BE2C (cell line): ENCODE results near the gene SLC25A39.
A peak's percentile ranks its signal among the peaks of the same experiment; 100 is the strongest.

Experiments used
- DNase-seq: peaks from one replicate; pipeline ENCODE4 v3.0.0-alpha.2; 2020
- H3K27me3 ChIP-seq: fragments of 250-450 bp; sonication (Bioruptor Pico); 2 replicates; pipeline ENCODE4 v1.5.1; 2020; ENCODE audit warnings: mild to moderate bottlenecking
- H3K36me3 ChIP-seq: fragments of 250-450 bp; sonication (Bioruptor Pico); 2 replicates; pipeline ENCODE4 v1.5.1; 2020; ENCODE audit warnings: mild to moderate bottlenecking
- H3K4me1 ChIP-seq: fragments of 250-450 bp; sonication (Bioruptor Pico); 2 replicates; pipeline ENCODE4 v1.5.1; 2020
- H3K4me3 ChIP-seq: 2 replicates; pipeline ENCODE4 v1.5.1; 2011; ENCODE audit warnings: low read depth, low read length
- H3K9me3 ChIP-seq: fragments of 250-450 bp; sonication (Bioruptor Pico); 2 replicates; pipeline ENCODE4 v1.5.1; 2020
- TF ChIP-seq, protein P1 (sequence below): IDR thresholded peaks from 2 replicates; pipeline ENCODE4 v1.5.1; 2012; ENCODE audit warnings: mild to moderate bottlenecking, low read depth, low read length

Gene SLC25A39

DNA sequence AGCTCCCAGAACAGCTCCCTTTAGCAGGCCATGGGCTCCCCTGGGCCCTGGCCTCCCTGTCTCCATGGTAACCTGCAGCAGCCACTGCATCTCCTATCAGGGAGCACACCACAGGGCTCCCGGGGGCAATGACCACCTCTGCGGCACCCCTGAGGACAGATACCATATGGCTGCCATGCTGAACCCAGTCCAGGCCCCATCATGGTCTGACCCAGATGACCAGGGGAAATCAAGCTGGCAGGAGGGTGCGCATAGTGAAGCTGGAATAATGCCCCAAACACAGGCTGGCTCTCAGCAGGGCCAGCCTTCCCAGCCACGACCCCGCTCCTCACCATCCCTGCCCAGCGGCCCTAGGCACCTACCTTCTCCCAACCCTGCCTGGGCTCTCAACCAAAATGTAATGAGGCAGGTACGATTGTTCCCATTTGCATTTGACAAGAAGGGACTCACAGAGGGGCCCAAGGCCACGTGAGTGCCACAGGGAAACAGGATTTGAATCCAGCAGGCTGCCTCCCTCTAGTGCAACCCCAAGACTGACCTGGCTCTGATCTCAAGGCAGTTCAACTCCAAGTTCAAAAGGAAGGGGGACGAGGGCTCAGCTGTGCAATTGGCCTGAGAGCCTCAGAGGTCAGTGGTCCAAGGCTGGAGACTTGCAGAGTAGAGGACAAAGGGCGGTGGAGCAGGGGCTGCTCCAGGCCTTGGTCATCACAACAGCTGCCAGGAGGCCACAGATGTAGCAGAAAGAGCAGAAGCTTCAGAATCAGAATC is 13.8 kb downstream of the SLC25A39 start:
- peak overlapping the region; percentile 11; the same call in 1 of the 2 replicates for H3K4me3 ChIP-seq
- TF ChIP-seq, protein P1, sequence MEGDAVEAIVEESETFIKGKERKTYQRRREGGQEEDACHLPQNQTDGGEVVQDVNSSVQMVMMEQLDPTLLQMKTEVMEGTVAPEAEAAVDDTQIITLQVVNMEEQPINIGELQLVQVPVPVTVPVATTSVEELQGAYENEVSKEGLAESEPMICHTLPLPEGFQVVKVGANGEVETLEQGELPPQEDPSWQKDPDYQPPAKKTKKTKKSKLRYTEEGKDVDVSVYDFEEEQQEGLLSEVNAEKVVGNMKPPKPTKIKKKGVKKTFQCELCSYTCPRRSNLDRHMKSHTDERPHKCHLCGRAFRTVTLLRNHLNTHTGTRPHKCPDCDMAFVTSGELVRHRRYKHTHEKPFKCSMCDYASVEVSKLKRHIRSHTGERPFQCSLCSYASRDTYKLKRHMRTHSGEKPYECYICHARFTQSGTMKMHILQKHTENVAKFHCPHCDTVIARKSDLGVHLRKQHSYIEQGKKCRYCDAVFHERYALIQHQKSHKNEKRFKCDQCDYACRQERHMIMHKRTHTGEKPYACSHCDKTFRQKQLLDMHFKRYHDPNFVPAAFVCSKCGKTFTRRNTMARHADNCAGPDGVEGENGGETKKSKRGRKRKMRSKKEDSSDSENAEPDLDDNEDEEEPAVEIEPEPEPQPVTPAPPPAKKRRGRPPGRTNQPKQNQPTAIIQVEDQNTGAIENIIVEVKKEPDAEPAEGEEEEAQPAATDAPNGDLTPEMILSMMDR: no peak
- no peaks in the 10 kb centered on the region for H3K27me3 ChIP-seq
- DNase-seq: peak; percentile 61
- H3K9me3 ChIP-seq: no peaks in the 10 kb centered on the region
- H3K4me1 ChIP-seq: peaks cover 6% of the 10 kb centered on the region
- peaks cover 4% of the 10 kb centered on the region for H3K36me3 ChIP-seq

DNA sequence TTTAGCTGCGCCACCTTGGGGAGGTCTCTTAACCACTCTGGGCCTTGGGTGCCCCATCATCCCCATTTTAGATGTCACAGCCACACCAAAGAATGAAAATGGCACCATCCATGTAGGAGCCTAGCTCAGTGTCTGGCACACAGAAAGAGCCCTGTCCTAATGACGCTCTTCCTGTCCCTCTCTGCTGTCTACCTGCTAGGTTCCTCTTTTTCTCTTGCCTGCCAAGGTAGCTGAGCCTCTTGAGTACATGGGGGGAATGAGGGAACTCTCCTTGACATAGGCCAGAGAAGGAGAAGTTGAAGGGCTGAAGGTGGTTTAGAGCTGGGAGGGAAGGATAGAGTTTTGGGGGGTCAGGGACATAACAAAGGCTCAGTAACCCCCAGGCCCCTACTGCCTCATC is 14.4 kb downstream of the SLC25A39 start:
- DNase-seq: no peak
- TF ChIP-seq, protein P1: no peak
- H3K9me3 ChIP-seq: no peaks in the 10 kb centered on the region
- no peaks in the 10 kb centered on the region for H3K27me3 ChIP-seq
- peaks cover 6% of the 10 kb centered on the region for H3K4me1 ChIP-seq
- H3K4me3 ChIP-seq: peak overlapping the region; percentile 11; the same call in 1 of the 2 replicates
- peaks cover 2% of the 10 kb centered on the region; the same call in 1 of the 2 replicates for H3K36me3 ChIP-seq

DNA sequence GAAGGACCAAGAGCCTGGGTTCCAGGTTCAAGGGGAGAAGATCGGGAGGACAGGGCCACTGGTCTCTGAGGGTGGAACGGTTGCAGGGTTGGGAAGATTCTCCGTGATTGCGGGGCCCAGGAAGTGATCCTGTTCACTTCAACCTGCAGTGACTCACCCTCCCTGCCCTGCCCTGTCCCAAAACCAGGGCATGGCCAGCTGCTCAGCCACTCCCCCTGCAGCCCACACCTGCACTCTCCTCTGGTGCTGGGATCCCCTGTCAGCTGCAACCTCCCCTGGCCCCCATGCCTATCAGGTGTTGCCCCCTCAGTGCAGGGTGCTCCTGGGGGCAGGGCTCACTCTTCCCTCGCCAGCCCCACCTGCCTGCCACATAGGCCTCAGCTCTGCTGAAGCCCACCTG is 15.2 kb downstream of the SLC25A39 start:
- H3K27me3 ChIP-seq: no peaks in the 10 kb centered on the region
- DNase-seq: no peak
- H3K4me1 ChIP-seq: peaks cover 6% of the 10 kb centered on the region
- peak overlapping the region; percentile 67 for H3K4me3 ChIP-seq
- TF ChIP-seq, protein P1: no peak
- H3K9me3 ChIP-seq: no peaks in the 10 kb centered on the region
- peaks cover 2% of the 10 kb centered on the region; the same call in 1 of the 2 replicates for H3K36me3 ChIP-seq

DNA sequence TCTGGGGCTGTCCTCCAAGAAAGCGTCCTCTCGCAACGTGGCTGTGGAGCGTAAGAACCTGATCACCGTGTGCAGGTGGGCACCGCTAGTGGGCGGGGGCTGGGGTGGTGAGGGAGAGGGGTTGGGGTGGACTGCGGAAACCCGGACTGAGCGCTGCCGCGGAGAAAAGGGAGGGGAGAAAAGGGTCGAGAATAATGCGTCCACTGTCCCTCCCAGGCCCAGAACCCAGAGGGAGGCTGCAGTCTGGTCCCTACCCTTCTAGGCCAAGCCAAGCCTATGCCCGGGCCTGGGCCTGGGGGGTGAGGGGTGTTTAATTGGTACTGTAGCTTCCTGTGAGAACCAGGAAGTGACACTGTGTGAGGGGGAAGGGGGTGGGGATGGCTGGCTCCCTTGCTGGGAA is 15.8 kb downstream of the SLC25A39 start:
- Histone ChIP-seq H3K4me3 (peak overlapping the region; percentile 67), H3K9me3 (no peaks in the 10 kb centered on the region), H3K27me3 (no peaks in the 10 kb centered on the region), H3K4me1 (peaks cover 6% of the 10 kb centered on the region), H3K36me3 (peaks cover under 1% of the 10 kb centered on the region; the same call in 1 of the 2 replicates)
- no peak for DNase-seq
- TF ChIP-seq, protein P1: no peak

DNA sequence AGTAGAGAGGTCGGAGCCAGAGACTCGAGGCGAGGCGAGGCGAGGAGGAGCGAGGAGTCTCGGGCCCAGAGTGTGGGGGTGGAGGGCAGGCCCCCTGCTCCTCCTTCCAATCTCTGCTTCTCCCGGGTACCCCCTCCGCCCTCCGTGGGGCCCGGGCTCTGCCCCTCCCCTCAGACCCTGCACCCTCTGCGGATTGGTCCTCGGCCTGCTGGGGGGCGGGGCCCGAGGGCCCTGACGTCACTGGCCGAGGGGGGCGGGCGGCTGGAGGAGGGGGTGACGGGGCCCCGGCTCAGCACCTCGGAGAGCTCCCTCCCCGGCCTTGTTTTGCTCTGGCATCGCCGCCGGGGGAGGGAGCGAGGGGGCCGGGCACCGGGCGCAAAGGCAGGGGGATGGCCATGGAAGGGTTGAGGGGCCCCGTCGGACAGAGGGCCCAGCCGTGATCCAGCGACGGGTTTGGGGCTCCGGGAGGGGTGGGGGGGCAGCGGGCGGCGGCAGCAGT is 16.3 kb downstream of the SLC25A39 start, which contains the start of gene RUNDC3A:
TSS of gene RUNDC3A (plus strand) at position 282 of the 499 bp plus-strand sequence. CDS start 232 bp downstream, outside the sequence.
- H3K4me3 ChIP-seq: peak within 1 kb of the TSS; percentile 67
- DNase-seq: peak; percentile 95
- no peaks in the 10 kb centered on the region for H3K27me3 ChIP-seq
- peaks cover 6% of the 10 kb centered on the region for H3K4me1 ChIP-seq
- no peaks in the 10 kb centered on the region for H3K9me3 ChIP-seq
- TF ChIP-seq, protein P1: no peak
- H3K36me3 ChIP-seq: no peaks in the 10 kb centered on the region
